COLO829 (cell line): ENCODE data around the gene MTHFSD.

Source experiments
- DNase-seq: peaks from one replicate; pipeline ENCODE4 v3.0.0; 2012; ENCODE audit warnings: low spot score

Gene MTHFSD

DNA sequence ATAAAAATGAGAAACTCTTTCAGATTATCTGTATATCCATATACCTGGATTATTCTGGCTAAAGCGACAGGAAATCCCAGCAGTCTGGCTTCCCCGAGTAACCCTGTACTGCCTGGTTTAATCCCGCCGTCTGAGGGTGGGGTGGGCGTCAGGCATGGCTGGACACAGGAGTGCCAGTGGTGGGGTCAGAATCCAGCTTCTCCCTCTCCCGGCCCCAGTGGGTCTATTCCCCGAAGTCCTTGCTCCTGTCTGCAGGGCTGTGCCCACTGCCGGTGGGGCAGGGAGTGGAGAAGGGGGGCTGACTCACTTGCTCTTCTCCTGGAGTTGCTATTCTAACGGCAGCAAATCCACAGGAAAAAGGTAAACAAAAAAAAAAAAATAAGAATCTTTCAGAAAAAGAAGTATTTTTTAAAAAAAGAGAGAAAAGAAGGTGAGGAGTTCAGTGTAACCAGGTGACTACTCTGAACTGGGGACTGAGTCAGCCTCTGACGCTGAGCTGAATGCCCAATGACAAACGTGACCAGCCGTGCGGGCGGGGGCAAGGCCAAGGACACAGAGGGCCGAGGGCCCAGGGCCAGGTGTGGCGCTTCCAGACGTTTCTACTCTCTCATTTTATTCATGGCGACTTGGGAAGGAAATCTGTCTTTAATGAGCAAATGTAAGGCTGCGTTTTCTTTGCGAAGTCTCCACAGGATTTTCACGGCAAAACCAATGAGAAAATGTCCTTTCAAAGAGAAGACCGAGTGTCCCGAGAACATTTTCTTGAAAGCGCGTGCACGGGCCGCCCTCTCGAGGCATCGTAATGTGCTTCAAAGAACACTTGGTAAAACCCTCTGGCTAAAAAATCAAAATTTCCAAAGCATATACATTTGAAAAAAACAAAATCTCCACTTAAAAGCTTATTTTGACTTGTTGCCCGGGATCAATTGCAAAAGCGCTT is 24.5 kb downstream of the MTHFSD start:
- DNase-seq = no peak

GRCh38 chr16:86529160-86529559 is 25.9 kb downstream of the MTHFSD start:
- no peak for DNase-seq

GRCh38 chr16:86528061-86528929 is 26.7 kb downstream of the MTHFSD start:
- DNase-seq = no peak

DNA sequence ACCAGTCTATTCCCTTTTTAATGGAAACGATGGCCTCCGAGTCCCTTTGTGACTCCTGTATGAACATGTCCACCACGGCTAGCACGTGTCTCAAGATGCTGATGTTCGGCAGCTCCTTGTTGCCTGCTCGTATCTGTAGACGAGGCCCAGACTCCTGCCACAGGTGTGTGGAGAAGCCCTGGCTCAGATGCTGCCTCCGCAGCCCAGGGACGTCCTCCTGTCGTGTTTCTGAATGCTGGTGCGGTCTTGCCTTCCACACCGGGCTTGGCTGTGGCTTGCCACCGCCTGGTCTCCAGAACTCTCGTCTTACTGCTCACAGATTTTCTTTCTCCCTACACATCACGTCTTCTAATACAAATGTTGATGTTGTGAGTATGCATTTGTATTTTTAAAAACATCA is 27.7 kb downstream of the MTHFSD start:
- DNase-seq = no peak

- DNase-seq = no peak
These were observed 29.3 kb downstream of the MTHFSD start for GRCh38 chr16:86525696-86526095.

- DNase-seq = no peak
These were observed 31.0 kb downstream of the MTHFSD start for GRCh38 chr16:86524029-86524428.

GRCh38 chr16:86523166-86523740 is 31.8 kb downstream of the MTHFSD start:
- no peak for DNase-seq

GRCh38 chr16:86522634-86523033 is 32.4 kb downstream of the MTHFSD start:
- DNase-seq = no peak

DNA sequence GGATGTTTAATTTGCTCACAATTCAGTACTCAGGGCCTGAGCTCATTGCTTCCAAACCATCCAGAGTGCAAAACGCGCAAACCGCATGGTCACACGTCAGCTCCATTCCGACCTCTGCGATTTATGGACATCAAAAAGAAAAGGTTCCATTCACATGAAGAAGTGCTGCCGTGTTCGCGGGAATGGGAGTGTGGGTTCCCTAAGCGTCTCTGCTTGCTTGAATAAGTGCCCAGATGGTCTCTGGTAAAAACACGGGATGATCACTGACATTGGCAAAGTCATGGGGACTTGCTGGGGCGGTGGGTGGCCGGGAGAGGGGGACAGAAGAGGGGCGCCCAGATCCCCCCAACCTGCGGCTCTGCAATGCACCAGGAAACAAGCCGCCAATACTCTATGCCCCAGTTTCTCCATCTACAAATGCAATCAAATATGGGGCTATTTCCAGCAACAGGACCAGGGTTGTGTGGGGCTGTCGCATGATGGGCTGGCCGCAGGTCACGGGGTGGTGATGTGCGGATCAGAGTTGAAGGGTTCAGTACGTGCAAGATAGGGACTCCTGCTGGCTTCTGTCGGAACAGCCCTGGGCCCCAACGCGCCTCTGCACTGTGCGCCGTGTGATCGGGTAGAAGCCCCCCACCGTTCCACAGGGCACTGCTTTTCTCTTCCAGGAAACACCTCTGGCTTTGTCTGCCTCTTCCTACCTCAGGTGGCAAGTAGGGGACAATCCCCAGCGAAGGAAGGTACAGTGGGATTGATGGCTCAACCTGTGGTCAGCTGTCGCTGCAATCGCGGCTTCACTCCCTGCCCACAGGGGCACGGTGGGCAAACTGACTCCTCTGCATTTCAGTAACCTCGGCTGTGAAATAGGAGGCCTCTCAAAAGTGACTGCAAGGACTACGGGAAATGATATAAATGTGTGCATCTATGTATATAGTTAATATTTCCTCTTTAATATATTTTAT is 33.5 kb downstream of the MTHFSD start:
- DNase-seq = no peak

GRCh38 chr16:86520317-86521210 is 34.5 kb downstream of the MTHFSD start:
- DNase-seq = no peak

- DNase-seq = peak; percentile 42
These were observed 35.3 kb downstream of the MTHFSD start for GRCh38 chr16:86519649-86520316.

- no peak for DNase-seq
These were observed 35.9 kb downstream of the MTHFSD start for GRCh38 chr16:86519007-86519648.

GRCh38 chr16:86517652-86518258 is 37.3 kb downstream of the MTHFSD start:
- peak; percentile 38 for DNase-seq

DNA sequence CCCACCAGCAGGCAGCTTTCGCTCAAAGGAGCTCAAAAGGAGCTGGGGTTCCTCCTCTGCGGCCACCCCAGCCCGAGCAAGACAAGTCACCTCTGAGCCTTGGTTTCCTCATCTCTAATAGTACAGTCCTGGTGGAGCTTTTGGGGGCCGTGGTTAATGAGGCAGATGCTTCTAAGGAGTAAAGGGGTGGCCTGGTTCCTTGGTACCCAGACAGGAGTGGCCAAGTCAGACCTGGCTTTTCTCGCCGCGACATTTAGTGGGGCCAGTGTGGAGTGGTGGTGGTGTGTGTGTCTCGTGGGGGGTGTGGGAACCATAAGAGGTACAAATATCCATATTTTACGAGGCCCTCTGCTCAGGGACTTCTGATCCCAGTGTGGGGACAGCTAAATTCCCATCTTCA is 38.0 kb downstream of the MTHFSD start:
- DNase-seq = no peak

DNA sequence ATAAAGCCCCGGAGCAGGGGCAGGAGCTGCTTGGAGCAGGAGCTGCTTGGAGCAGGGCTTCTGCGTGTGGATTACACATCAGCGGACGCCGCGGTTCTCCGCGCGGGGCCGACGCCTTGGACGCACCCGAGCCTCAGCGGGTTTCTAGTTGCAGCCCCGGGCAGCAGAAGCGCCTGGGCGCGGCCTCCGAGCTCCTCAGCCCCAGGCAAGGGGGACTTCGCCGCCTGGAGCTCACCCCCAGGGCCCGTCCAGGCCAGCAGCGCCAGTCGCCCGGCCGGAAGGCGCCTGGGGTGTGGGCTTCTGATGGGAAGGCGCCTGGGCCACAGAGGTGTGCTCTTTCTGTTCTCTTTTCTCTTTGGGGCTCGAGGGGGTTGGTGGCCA is 38.4 kb downstream of the MTHFSD start:
- no peak for DNase-seq

GRCh38 chr16:86515777-86516622 is 39.0 kb downstream of the MTHFSD start:
- no peak for DNase-seq

DNA sequence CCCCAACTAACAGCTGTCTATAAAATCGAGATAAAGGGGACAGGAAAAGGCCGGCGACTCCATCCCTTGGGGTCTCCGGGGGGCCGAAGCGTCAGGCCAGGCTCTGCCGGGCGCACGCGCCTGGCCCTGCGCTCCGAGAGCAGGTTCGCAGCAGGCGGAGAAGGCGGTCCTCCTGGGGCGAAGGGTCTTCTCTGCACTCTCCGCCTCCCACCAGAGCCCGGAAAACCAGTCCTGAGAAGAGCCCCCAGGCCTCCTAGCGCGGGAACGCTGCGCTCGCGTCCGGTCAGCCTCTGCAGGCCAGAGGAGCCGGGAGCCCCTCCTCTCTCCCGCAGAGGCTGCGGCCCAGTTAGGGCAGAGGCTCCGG is 39.6 kb downstream of the MTHFSD start:
- DNase-seq = no peak
